GM06990 (cell line): ENCODE measurements around the gene RHBDF2.
A peak's percentile ranks its signal among the peaks of the same experiment; 100 is the strongest.

ENCODE experiments used
- DNase-seq: peaks from one replicate; pipeline ENCODE4 v3.0.0-alpha.2; 2011; ENCODE audit not compliant: insufficient read length; ENCODE audit errors: extremely low read depth
- H3K27me3 ChIP-seq: replicated peaks from 2 replicates; pipeline ENCODE4 v1.6.0; 2011; ENCODE audit warnings: low read length; ENCODE audit not compliant: control insufficient read depth, insufficient read depth
- H3K36me3 ChIP-seq: 2 replicates; pipeline ENCODE4 v1.5.1; 2011; ENCODE audit warnings: low read length; ENCODE audit not compliant: control insufficient read depth, insufficient read depth
- H3K4me3 ChIP-seq: replicated peaks from 2 replicates; pipeline ENCODE4 v1.5.1; 2011; ENCODE audit warnings: low read depth, mild to moderate bottlenecking, control low read depth, low read length
- TF ChIP-seq, protein P1 (sequence below): IDR thresholded peaks from 2 replicates; pipeline ENCODE4 v1.5.1; 2011; ENCODE audit warnings: low read length, control low read depth, mild to moderate bottlenecking, inconsistent platforms; ENCODE audit not compliant: insufficient read depth, poor library complexity, severe bottlenecking

Gene RHBDF2

DNA sequence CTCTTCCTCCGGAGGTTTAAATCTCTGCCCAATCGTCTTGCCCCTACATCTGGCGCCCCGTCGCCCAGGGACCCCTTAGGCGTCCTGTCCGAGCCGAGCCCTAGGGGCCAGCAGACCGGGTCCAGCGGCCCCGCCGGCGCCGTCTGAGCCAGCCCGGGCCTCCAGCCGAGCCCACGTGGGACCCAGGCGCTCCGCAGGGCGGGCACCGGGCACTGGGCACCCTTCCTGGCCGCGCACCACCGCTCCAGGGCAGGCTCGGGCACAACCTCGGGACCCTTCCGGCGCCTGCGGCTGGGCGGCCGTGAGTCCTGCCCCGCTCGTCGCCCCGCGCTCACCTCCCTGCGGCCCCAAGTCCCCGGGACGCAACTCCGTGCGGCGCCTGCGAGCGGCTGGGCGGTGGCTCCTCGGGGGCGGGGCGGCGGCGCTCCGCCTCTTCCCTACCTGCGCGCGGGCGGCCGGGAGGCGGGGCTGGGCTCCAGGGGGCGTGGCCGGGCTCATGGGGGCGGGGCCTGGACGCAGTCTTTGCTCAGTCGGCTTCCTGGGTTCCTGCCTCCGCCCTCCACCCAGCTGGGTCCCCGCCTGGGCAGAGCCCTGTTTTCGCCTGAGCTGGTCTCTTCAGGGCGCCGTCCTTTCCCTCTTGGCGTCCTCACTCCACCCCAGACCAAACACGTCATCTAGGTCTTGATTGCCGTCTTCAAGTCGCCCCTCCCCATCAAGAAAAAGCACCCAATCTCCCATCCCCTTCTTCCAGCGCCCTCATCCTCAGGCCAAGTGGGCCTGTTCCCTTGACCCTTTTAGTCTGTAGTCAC is at the start of gene RHBDF2:
Gene RHBDF2 (minus strand): TSS at position 406 of the 809 bp plus-strand sequence. CDS start 19,899 bp downstream, outside the sequence.
- Histone ChIP-seq H3K27me3 (no peaks in the 10 kb centered on the region), H3K4me3 (peak within 1 kb of the TSS; percentile 93), H3K36me3 (no peaks in the 10 kb centered on the region; the same call in 1 of the 2 replicates)
- TF ChIP-seq, protein P1, sequence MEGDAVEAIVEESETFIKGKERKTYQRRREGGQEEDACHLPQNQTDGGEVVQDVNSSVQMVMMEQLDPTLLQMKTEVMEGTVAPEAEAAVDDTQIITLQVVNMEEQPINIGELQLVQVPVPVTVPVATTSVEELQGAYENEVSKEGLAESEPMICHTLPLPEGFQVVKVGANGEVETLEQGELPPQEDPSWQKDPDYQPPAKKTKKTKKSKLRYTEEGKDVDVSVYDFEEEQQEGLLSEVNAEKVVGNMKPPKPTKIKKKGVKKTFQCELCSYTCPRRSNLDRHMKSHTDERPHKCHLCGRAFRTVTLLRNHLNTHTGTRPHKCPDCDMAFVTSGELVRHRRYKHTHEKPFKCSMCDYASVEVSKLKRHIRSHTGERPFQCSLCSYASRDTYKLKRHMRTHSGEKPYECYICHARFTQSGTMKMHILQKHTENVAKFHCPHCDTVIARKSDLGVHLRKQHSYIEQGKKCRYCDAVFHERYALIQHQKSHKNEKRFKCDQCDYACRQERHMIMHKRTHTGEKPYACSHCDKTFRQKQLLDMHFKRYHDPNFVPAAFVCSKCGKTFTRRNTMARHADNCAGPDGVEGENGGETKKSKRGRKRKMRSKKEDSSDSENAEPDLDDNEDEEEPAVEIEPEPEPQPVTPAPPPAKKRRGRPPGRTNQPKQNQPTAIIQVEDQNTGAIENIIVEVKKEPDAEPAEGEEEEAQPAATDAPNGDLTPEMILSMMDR: no peak
- peak; percentile 92 for DNase-seq

GRCh38 chr17:76549539-76549938 is 48.3 kb upstream of the RHBDF2 start:
- TF ChIP-seq, protein P1: no peak
- no peak overlapping the region for H3K4me3 ChIP-seq
- no peaks in the 10 kb centered on the region for H3K27me3 ChIP-seq
- no peak for DNase-seq
- H3K36me3 ChIP-seq: no peaks in the 10 kb centered on the region

GRCh38 chr17:76549215-76549518 is 47.9 kb upstream of the RHBDF2 start:
- DNase-seq: no peak
- no peaks in the 10 kb centered on the region for H3K27me3 ChIP-seq
- TF ChIP-seq, protein P1: no peak
- H3K36me3 ChIP-seq: no peaks in the 10 kb centered on the region
- H3K4me3 ChIP-seq: no peak overlapping the region

DNA sequence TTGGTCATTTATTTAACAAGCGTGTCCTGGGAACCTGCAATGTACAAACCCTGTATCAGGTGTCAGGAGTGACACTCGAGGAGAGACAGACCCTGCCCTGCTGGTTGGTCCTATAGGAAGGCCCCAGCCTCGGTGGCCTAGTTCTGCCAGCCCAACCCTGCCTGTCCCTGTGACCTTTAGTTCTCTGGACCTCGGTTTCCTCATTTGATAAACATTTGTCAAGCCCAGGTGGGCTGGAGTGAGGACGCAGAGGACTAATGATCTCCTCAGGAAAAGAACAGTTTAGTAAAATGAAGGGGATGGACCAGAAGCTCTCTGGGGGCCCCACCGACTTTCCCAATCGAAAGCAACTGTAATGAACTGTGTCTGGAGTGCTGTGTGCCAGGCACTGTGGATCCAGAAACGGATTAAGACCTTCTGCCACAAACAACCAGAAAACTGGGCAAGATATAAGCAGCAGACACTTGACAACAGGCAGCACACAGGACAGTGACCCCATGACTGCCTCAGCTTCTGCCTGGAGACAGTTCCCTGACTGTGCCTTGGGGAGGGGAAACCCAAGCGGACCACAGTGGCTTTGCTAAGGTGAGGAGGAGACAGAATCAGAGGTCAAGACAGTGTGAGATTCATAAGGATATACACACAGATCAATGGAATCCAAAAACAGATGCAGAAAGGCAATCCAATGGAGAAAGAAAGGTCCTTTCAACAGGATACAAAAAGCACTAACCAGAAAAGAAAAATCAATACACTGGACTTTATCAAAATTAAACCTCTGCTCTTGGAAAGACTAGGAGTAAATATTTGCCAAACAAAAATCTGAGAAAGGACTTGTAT is 47.4 kb upstream of the RHBDF2 start:
- DNase-seq: no peak
- TF ChIP-seq, protein P1: no peak
- Histone ChIP-seq H3K4me3 (no peak overlapping the region), H3K27me3 (no peaks in the 10 kb centered on the region), H3K36me3 (no peaks in the 10 kb centered on the region)

DNA sequence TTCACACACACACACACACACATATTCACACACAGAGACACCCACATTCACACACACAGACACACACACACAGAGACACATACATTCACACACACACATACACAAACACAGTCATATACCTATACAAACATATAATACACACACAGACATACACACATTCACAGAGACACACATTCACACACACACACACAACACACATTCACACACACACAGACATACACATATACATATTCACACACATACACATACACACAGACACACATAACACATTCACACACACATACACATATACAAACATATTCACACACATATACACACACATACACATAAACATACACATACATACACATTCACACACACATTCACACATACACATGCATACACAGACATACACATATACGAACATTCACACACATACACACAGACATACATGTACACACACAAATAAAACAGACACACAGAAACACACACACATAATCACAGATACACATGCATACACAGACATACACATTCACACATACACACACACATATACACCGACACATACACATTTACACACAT is 46.5 kb upstream of the RHBDF2 start:
- DNase-seq: no peak
- Histone ChIP-seq H3K27me3 (no peaks in the 10 kb centered on the region; the same call in 1 of the 2 replicates), H3K36me3 (no peaks in the 10 kb centered on the region), H3K4me3 (no peak overlapping the region)
- TF ChIP-seq, protein P1: no peak
